ENCODE data around the gene GRID2.

The GRID2 gene

GRCh38 chr4:93384241-93384640, 1080.5 kb downstream of the GRID2 start:
- DNase-seq (ENCODE audit: low read depth) = no peak
- no peak overlapping the region for H3K4me3 ChIP-seq (ENCODE audit: low read depth, low read length)
- TF ChIP-seq CTCF (IDR thresholded peaks at IDR 0.05; ENCODE audit: low read depth, low read length, missing control alignments) = no peak

GRCh38 chr4:93384887-93385286, 1081.1 kb downstream of the GRID2 start:
- no peak overlapping the region for H3K4me3 ChIP-seq (ENCODE audit: low read depth, low read length)
- DNase-seq (ENCODE audit: low read depth) = no peak
- no peak for TF ChIP-seq CTCF (IDR thresholded peaks at IDR 0.05; ENCODE audit: low read depth, low read length, missing control alignments)

GRCh38 chr4:93394545-93395081, 1090.8 kb downstream of the GRID2 start:
- no peak for DNase-seq (ENCODE audit: low read depth)
- no peak for TF ChIP-seq CTCF (IDR thresholded peaks at IDR 0.05; ENCODE audit: low read depth, low read length, missing control alignments)

GRCh38 chr4:93396272-93396671, 1092.5 kb downstream of the GRID2 start:
- no peak overlapping the region for H3K4me3 ChIP-seq (ENCODE audit: low read depth, low read length)
- no peak for DNase-seq (ENCODE audit: low read depth)
- TF ChIP-seq CTCF (IDR thresholded peaks at IDR 0.05; ENCODE audit: low read depth, low read length, missing control alignments) = no peak

More at GRCh38 chr4:93394545-93395081, 1090.8 kb downstream of the GRID2 start:
- H3K4me3 ChIP-seq (ENCODE audit: low read depth, low read length) = no peak overlapping the region

- TF ChIP-seq CTCF (IDR thresholded peaks at IDR 0.05; ENCODE audit: low read depth, low read length, missing control alignments) = no peak
- no peak for DNase-seq (ENCODE audit: low read depth)
- no peak overlapping the region for H3K4me3 ChIP-seq (ENCODE audit: low read depth, low read length)
These were observed 1099.8 kb downstream of the GRID2 start for GRCh38 chr4:93403571-93403970.

- DNase-seq (ENCODE audit: low read depth) = no peak
- no peak for TF ChIP-seq CTCF (IDR thresholded peaks at IDR 0.05; ENCODE audit: low read depth, low read length, missing control alignments)
- no peak overlapping the region for H3K4me3 ChIP-seq (ENCODE audit: low read depth, low read length)
These were observed 1103.9 kb downstream of the GRID2 start for GRCh38 chr4:93407493-93408275.

- DNase-seq (ENCODE audit: low read depth) = no peak
- H3K4me3 ChIP-seq (ENCODE audit: low read depth, low read length) = no peak overlapping the region
These were observed 1105.3 kb downstream of the GRID2 start for GRCh38 chr4:93409035-93409434.

More at GRCh38 chr4:93409035-93409434, 1105.3 kb downstream of the GRID2 start:
- no peak for TF ChIP-seq CTCF (IDR thresholded peaks at IDR 0.05; ENCODE audit: low read depth, low read length, missing control alignments)

Measured in GM12864 (cell line).